HG03108 (cell line): ENCODE measurements around the gene FCGR3A.
"Not testable (repeated sequence)": the region's sequence is repeated elsewhere in the genome, so short reads cannot be mapped to it uniquely, and the experiment has no call there.

Experiments used
- ATAC-seq: cut with Tn5 transposase; IDR thresholded peaks from one replicate; pipeline ENCODE4 v1.9.1; 2021; ENCODE audit warnings: moderate library complexity; ENCODE audit not compliant: unreplicated experiment

Gene FCGR3A

GRCh38 chr1:161557506-161558450 lies 8.2 kb upstream of the FCGR3A start:
- ATAC-seq: not testable (repeated sequence)

GRCh38 chr1:161556990-161557389 lies 7.4 kb upstream of the FCGR3A start:
- ATAC-seq: not testable (repeated sequence)

GRCh38 chr1:161556143-161556542 lies 6.5 kb upstream of the FCGR3A start:
- not testable (repeated sequence) for ATAC-seq

GRCh38 chr1:161554815-161555417 lies 5.3 kb upstream of the FCGR3A start:
- not testable (repeated sequence) for ATAC-seq

GRCh38 chr1:161554340-161554739 lies 4.7 kb upstream of the FCGR3A start:
- ATAC-seq: not testable (repeated sequence)

- not testable (repeated sequence) for ATAC-seq
These were observed 4.0 kb upstream of the FCGR3A start for GRCh38 chr1:161553631-161554030.

- ATAC-seq: not testable (repeated sequence)
These were observed 1.3 kb upstream of the FCGR3A start for GRCh38 chr1:161550942-161551341.

GRCh38 chr1:161548749-161549406 lies 740 bp downstream of the FCGR3A start:
- ATAC-seq: not testable (repeated sequence)

- not testable (repeated sequence) for ATAC-seq
These were observed 1.4 kb downstream of the FCGR3A start for GRCh38 chr1:161547995-161548741.

- ATAC-seq: not testable (repeated sequence)
These were observed 4.5 kb downstream of the FCGR3A start for GRCh38 chr1:161545005-161545731.

- not testable (repeated sequence) for ATAC-seq
These were observed 6.5 kb downstream of the FCGR3A start for GRCh38 chr1:161543125-161543524.

GRCh38 chr1:161542091-161542559 lies 7.5 kb downstream of the FCGR3A start:
- peak; percentile 71 for ATAC-seq

GRCh38 chr1:161540570-161540960 lies 9.1 kb downstream of the FCGR3A start:
- not testable (repeated sequence) for ATAC-seq

- ATAC-seq: peak; percentile 42
These were observed 9.7 kb downstream of the FCGR3A start for GRCh38 chr1:161539731-161540569.

GRCh38 chr1:161538925-161539479 lies 10.6 kb downstream of the FCGR3A start:
- ATAC-seq: not testable (repeated sequence)

- ATAC-seq: not testable (repeated sequence)
These were observed 12.4 kb downstream of the FCGR3A start for GRCh38 chr1:161537068-161537669.

- ATAC-seq: not testable (repeated sequence)
These were observed 16.7 kb downstream of the FCGR3A start for GRCh38 chr1:161532644-161533567.
